VCaP (cell line): ENCODE data around the gene TRPM3.

Experiments
- H3K27ac ChIP-seq: fragments of 450-650 bp; 2 replicates; pipeline ENCODE4 v1.5.1; 2017
- TF ChIP-seq, protein P1 (sequence below): fragments of 450-650 bp; conservative IDR thresholded peaks from 2 replicates; pipeline ENCODE4 v1.5.1; 2017; ENCODE audit warnings: mild to moderate bottlenecking, moderate library complexity

TRPM3 gene

DNA sequence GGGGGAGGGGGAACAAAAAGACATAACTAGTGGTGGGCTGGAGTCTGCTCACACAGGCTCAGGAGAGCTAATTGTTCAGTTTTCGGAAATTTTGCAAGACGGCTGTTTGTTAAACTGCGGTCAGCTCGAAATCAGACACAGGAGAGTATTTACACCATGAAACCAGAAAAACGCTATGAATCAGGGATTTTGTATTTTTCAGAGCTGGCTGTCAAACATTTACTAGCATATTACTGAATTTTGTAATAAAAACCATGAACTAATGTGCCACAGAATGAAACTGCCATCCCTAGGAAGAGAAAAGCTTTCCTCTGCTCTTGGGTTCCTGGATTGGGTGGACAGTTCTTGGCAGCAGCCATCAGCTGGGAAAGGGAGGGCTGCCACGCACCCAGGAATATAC is 45.3 kb downstream of the TRPM3 start:
- no peak overlapping the region for H3K27ac ChIP-seq
- TF ChIP-seq, protein P1, sequence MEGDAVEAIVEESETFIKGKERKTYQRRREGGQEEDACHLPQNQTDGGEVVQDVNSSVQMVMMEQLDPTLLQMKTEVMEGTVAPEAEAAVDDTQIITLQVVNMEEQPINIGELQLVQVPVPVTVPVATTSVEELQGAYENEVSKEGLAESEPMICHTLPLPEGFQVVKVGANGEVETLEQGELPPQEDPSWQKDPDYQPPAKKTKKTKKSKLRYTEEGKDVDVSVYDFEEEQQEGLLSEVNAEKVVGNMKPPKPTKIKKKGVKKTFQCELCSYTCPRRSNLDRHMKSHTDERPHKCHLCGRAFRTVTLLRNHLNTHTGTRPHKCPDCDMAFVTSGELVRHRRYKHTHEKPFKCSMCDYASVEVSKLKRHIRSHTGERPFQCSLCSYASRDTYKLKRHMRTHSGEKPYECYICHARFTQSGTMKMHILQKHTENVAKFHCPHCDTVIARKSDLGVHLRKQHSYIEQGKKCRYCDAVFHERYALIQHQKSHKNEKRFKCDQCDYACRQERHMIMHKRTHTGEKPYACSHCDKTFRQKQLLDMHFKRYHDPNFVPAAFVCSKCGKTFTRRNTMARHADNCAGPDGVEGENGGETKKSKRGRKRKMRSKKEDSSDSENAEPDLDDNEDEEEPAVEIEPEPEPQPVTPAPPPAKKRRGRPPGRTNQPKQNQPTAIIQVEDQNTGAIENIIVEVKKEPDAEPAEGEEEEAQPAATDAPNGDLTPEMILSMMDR: no peak

DNA sequence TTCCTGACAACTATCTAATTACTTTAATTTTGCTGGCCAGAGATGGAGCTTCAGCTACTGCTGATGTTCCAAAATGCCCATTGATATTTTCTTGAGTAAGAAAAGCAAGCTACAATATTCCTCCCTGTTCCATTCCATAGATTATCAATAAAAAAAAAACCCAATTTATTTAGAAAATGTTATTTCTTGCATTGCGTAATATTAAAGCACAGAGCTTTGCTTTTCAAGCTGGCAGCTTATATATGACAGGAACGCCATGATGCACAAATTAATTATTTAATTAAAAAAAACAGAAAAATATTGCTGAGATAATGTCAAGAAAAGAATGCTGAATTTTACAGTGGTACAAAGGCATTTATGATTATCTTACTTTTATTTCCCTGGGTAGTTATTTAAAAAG is 47.9 kb downstream of the TRPM3 start:
- TF ChIP-seq, protein P1: no peak

DNA sequence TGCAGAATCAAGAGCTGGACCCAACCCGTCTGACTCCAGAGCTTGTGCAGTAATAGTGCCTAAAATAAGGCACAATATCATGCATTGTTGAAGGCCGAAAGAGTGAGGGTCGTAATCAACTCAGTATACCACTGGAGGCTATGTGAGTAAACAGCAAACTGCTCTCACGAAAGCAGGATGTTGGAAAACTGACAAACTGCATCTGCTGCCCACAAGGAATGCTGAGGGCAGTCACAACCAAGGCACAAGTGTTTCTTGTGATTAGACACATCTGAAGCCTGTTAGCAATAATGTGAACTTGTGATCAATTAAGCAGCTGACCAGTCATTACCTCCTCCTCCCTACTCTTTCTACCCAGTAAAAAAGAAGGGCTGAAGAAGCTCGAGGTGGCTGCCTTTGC is 48.8 kb downstream of the TRPM3 start:
- H3K27ac ChIP-seq: no peak overlapping the region
- TF ChIP-seq, protein P1: no peak

More for the DNA sequence above, 47.9 kb downstream of the TRPM3 start:
- H3K27ac ChIP-seq: peak overlapping the region; percentile 8

DNA sequence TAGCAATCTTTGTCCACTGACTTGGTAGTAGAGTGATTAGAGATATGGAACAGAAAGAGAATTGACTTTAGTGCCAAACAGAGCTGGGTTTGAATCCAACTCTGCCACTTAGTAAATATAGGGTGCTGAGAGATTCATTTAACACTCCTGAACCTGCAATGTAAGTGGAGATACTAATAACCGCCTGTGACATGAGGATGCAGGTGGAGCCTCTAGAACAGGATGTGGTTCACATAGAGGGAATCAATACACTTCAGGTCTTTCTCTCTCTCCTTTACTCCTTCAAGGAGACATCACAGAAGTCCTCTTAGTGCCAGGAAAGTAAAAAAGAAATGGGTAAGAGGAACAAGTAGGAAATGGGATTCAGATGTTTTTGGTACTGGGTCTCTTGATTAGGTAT is 49.8 kb downstream of the TRPM3 start:
- TF ChIP-seq, protein P1: no peak
- H3K27ac ChIP-seq: no peak overlapping the region

DNA sequence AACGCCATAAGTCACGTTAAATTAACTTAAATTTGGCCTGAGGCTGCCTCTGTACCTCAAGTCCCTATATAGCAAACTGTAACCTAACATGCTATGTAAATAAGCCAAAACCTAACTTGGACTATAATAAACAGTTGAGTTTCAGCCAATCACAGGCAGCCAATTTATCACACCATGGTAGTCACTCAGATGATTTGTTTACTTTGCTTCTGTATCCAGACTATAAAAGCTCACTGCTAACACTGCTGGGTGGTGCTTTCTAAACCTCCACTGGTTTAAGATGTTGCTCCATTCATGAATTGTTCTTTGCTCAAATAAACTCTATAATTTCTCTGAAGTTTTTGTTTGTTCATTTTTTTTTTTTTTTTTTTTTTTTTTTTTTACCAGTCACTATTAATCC is 62.8 kb downstream of the TRPM3 start:
- TF ChIP-seq, protein P1: no peak
- no peak overlapping the region for H3K27ac ChIP-seq

DNA sequence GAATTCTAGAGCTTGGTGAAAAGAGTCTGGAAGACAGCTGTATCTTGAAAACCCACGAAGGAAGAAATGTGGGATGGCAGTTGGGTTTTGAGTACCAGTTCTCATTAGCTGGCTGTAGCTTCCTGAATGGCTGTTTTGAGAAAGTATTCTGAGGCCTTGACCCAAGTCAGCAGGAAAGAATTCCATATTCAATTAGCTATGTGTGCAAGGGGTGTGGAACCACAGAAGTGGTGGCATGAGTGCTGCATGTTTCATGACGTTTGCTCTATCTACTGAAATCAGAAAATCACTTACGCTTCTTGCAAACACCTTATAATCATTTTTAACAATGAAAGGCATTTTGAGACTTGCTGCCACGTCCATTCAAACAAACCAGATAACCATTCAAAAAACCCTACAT is 69.1 kb downstream of the TRPM3 start:
- H3K27ac ChIP-seq: peak overlapping the region; percentile 35
- TF ChIP-seq, protein P1: no peak

DNA sequence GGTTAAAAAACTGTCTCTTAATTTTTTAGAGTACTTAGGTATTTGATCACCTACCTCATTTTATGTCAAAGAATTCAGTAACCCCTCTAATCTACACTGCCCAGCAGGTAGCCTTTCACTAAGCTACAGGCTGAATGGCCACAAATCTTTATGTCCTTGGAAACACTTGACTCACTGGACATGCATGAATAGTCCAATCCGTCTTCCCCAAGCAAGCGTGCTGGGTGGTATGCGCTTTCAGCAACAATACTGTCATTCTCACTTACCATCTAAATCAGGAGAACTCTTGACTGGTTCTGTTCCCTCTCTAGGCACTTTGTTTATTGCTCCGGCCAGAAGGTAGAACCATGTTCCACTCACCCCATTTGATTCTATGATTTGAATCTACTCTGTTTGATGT is 73.1 kb downstream of the TRPM3 start:
- TF ChIP-seq, protein P1: no peak
- no peak overlapping the region for H3K27ac ChIP-seq
